B cell (primary cell): ENCODE results near the gene FAM114A1.

ENCODE experiments used
- CTCF ChIP-seq: fragments of 200-600 bp; IDR thresholded peaks from one replicate; pipeline ENCODE4 v1.8.0; 2022; ENCODE audit warnings: antibody characterized with exemption, mild to moderate bottlenecking
- EZH2 ChIP-seq: IDR thresholded peaks from 2 replicates; pipeline ENCODE4 v1.6.1; 2012; ENCODE audit warnings: borderline replicate concordance, low read depth, mild to moderate bottlenecking, moderate library complexity, low read length; ENCODE audit not compliant: insufficient read depth, poor library complexity, severe bottlenecking

- no peak for TF ChIP-seq CTCF
- TF ChIP-seq EZH2, result no peak
These were observed 49.9 kb downstream of the FAM114A1 start for GRCh38 chr4:38917481-38918025.
